ENCODE data around the gene POFUT1. TPM values are rescaled to one million over a fixed set of nuclear protein-coding genes. Genes with fewer than 3 reads are reported as not detected.
A peak's percentile ranks its signal among the peaks of the same experiment; 100 is the strongest.

Gene POFUT1
- total and polyA plus RNA-seq, 9 of the 15 experiments (the other 6 are each of a cell fraction or from before 2014, with no cell fraction given), result 3.5 to 44.7 (median 23.5) TPM

DNA sequence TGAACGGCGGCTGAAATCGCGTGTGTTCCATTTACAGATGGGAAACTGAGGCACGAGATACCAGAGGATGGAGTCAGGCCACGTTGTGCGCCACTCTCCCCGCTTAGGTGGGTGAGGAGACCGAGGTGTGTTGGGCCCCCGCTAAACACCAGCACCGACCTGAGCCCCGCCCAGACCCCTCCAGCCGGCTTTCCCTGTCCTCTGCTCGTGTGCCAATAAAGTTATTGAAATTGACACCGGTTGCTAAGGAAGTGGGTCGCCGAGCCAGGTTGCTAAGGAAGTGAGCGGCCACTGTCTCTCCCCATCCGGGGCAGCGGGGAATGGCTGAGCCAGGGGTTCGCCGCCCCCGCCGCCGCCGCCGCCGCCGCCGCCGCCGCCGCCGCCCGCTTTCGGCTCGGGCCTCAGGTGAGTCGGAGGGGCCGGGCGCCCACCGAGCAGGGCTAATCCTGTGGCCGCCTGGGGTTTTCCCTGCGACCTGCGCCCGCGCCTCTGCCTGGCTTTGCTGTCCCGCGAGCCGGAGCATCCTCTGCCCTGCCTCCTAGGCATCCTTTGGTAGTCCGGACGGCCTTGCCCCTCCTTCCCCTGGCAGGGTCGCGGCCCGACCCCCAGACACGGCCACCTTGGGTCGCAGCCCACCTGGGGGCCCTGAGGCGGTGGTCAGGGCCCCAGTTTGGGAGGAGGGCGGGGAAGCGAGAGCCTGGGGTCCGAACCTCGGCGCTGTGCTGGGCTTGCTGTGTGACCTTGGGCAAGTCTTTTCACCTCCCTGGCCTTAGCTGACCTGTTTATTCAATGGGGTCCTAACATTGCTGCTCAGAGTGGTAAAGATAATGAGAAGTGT, 69.9 kb downstream of the POFUT1 start, which contains the start of gene KIF3B (continued):
- no peak for TF ChIP-seq BRD9 (IDR thresholded peaks at IDR 0.05; ENCODE audit: low read depth, partially characterized antibody)
- no peak for TF ChIP-seq NCOR1 (IDR thresholded peaks at IDR 0.05)
- TF ChIP-seq BACH1 (tag; IDR thresholded peaks at IDR 0.05), result no peak
- TF ChIP-seq, protein P1, sequence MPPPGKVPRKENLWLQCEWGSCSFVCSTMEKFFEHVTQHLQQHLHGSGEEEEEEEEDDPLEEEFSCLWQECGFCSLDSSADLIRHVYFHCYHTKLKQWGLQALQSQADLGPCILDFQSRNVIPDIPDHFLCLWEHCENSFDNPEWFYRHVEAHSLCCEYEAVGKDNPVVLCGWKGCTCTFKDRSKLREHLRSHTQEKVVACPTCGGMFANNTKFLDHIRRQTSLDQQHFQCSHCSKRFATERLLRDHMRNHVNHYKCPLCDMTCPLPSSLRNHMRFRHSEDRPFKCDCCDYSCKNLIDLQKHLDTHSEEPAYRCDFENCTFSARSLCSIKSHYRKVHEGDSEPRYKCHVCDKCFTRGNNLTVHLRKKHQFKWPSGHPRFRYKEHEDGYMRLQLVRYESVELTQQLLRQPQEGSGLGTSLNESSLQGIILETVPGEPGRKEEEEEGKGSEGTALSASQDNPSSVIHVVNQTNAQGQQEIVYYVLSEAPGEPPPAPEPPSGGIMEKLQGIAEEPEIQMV (tag; conservative IDR thresholded peaks at IDR 0.05; ENCODE audit: low read depth), result no peak
- TF ChIP-seq ELF1 (tag; IDR thresholded peaks at IDR 0.05), result peak; percentile 98
- TF ChIP-seq, protein P2, sequence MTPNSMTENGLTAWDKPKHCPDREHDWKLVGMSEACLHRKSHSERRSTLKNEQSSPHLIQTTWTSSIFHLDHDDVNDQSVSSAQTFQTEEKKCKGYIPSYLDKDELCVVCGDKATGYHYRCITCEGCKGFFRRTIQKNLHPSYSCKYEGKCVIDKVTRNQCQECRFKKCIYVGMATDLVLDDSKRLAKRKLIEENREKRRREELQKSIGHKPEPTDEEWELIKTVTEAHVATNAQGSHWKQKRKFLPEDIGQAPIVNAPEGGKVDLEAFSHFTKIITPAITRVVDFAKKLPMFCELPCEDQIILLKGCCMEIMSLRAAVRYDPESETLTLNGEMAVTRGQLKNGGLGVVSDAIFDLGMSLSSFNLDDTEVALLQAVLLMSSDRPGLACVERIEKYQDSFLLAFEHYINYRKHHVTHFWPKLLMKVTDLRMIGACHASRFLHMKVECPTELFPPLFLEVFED (CRISPR knock-in tag; conservative IDR thresholded peaks at IDR 0.05), result no peak
- no peak for TF ChIP-seq POLR3G (IDR thresholded peaks at IDR 0.05; ENCODE audit: extremely low read depth, insufficient read length, insufficient replicate concordance)
- TF ChIP-seq, protein P3, sequence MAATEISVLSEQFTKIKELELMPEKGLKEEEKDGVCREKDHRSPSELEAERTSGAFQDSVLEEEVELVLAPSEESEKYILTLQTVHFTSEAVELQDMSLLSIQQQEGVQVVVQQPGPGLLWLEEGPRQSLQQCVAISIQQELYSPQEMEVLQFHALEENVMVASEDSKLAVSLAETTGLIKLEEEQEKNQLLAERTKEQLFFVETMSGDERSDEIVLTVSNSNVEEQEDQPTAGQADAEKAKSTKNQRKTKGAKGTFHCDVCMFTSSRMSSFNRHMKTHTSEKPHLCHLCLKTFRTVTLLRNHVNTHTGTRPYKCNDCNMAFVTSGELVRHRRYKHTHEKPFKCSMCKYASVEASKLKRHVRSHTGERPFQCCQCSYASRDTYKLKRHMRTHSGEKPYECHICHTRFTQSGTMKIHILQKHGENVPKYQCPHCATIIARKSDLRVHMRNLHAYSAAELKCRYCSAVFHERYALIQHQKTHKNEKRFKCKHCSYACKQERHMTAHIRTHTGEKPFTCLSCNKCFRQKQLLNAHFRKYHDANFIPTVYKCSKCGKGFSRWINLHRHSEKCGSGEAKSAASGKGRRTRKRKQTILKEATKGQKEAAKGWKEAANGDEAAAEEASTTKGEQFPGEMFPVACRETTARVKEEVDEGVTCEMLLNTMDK (IDR thresholded peaks at IDR 0.05; ENCODE audit: borderline replicate concordance, insufficient read depth, low read depth, low read length, poor library complexity, severe bottlenecking), result no peak
- no peak for TF ChIP-seq ZNF79 (CRISPR knock-in tag; IDR thresholded peaks at IDR 0.05; ENCODE audit: low read depth)
- TF ChIP-seq, protein P4, sequence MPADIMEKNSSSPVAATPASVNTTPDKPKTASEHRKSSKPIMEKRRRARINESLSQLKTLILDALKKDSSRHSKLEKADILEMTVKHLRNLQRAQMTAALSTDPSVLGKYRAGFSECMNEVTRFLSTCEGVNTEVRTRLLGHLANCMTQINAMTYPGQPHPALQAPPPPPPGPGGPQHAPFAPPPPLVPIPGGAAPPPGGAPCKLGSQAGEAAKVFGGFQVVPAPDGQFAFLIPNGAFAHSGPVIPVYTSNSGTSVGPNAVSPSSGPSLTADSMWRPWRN (IDR thresholded peaks at IDR 0.05; ENCODE audit: low read depth), result no peak
- TF ChIP-seq EGR1 (conservative IDR thresholded peaks at IDR 0.05), result 0 out of 2 replicates have a peak, but pooled peaks have one; percentile 20
- peak; percentile 70 for TF ChIP-seq ZNF384 (IDR thresholded peaks at IDR 0.05; ENCODE audit: low read depth, low read length)
- no peak for TF ChIP-seq KDM5B (IDR thresholded peaks at IDR 0.05; ENCODE audit: insufficient replicate concordance, low read depth, low read length)
- TF ChIP-seq, protein P5, sequence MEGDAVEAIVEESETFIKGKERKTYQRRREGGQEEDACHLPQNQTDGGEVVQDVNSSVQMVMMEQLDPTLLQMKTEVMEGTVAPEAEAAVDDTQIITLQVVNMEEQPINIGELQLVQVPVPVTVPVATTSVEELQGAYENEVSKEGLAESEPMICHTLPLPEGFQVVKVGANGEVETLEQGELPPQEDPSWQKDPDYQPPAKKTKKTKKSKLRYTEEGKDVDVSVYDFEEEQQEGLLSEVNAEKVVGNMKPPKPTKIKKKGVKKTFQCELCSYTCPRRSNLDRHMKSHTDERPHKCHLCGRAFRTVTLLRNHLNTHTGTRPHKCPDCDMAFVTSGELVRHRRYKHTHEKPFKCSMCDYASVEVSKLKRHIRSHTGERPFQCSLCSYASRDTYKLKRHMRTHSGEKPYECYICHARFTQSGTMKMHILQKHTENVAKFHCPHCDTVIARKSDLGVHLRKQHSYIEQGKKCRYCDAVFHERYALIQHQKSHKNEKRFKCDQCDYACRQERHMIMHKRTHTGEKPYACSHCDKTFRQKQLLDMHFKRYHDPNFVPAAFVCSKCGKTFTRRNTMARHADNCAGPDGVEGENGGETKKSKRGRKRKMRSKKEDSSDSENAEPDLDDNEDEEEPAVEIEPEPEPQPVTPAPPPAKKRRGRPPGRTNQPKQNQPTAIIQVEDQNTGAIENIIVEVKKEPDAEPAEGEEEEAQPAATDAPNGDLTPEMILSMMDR (IDR thresholded peaks at IDR 0.05 in 2 of 3, conservative IDR thresholded peaks at IDR 0.05 in 1 of 3; ENCODE audit: insufficient read depth in 2 of 3, low read depth in 1 of 3, low read length in 3 of 3), result no peak
- no peak for TF ChIP-seq POLR2H (tag; IDR thresholded peaks at IDR 0.05; ENCODE audit: low read depth)
- no peak for TF ChIP-seq ZFPM2 (CRISPR knock-in tag; IDR thresholded peaks at IDR 0.05)

Measured in K562 (cell line).